GM21529 (cell line): ENCODE measurements around the gene KIAA0319L.
"Not testable (repeated sequence)": the region's sequence is repeated elsewhere in the genome, so short reads cannot be mapped to it uniquely, and the experiment has no call there.

Experiments
- ATAC-seq: cut with Tn5 transposase; IDR thresholded peaks from one replicate; pipeline ENCODE4 v1.9.1; 2021; ENCODE audit not compliant: unreplicated experiment

Gene KIAA0319L

GRCh38 chr1:35499231-35499630, 58.0 kb downstream of the KIAA0319L start:
- no peak for ATAC-seq

GRCh38 chr1:35497571-35497970, 59.6 kb downstream of the KIAA0319L start:
- ATAC-seq: no peak

- ATAC-seq: no peak
These were observed 67.0 kb downstream of the KIAA0319L start for GRCh38 chr1:35490250-35490649.

- ATAC-seq: no peak
These were observed 68.9 kb downstream of the KIAA0319L start for GRCh38 chr1:35488336-35488735.

- ATAC-seq: no peak
These were observed 70.3 kb downstream of the KIAA0319L start for GRCh38 chr1:35486858-35487408.

- no peak for ATAC-seq
These were observed 76.0 kb downstream of the KIAA0319L start for GRCh38 chr1:35481229-35481628.

GRCh38 chr1:35477870-35478269, 79.3 kb downstream of the KIAA0319L start:
- no peak for ATAC-seq

- ATAC-seq: no peak
These were observed 81.1 kb downstream of the KIAA0319L start for GRCh38 chr1:35475856-35476674.

GRCh38 chr1:35475356-35475755, 81.8 kb downstream of the KIAA0319L start:
- no peak for ATAC-seq

GRCh38 chr1:35473216-35473615, 84.0 kb downstream of the KIAA0319L start:
- ATAC-seq: not testable (repeated sequence)

GRCh38 chr1:35470977-35471613, 86.1 kb downstream of the KIAA0319L start:
- ATAC-seq: no peak

- ATAC-seq: no peak
These were observed 91.1 kb downstream of the KIAA0319L start for GRCh38 chr1:35466120-35466519.

GRCh38 chr1:35463749-35464148, 93.5 kb downstream of the KIAA0319L start:
- ATAC-seq: not testable (repeated sequence)

- no peak for ATAC-seq
These were observed 94.0 kb downstream of the KIAA0319L start for GRCh38 chr1:35463232-35463631.

- no peak for ATAC-seq
These were observed 95.1 kb downstream of the KIAA0319L start for GRCh38 chr1:35461966-35462651.

- no peak for ATAC-seq
These were observed 96.4 kb downstream of the KIAA0319L start for GRCh38 chr1:35460796-35461195.

- ATAC-seq: no peak
These were observed 102.6 kb downstream of the KIAA0319L start for GRCh38 chr1:35454616-35455015.

- no peak for ATAC-seq
These were observed 103.0 kb downstream of the KIAA0319L start for GRCh38 chr1:35454176-35454575.

GRCh38 chr1:35453031-35453430, 104.2 kb downstream of the KIAA0319L start:
- ATAC-seq: no peak

GRCh38 chr1:35452106-35452774, 105.0 kb downstream of the KIAA0319L start:
- ATAC-seq: no peak

GRCh38 chr1:35451125-35451528, 106.1 kb downstream of the KIAA0319L start:
- no peak for ATAC-seq
